ENCODE results near the gene GPAT3.

GRCh38 chr4:83572848-83573247 lies 36.9 kb downstream of the GPAT3 start:
- TF ChIP-seq CTCF (IDR thresholded peaks at IDR 0.05) (no peak), POLR2A (IDR thresholded peaks at IDR 0.05) (no peak)

Measured in testis (tissue), 2 donors.